Loucy (cell line): ENCODE data around the gene ANKRD10.

Experiments used
- EZH2phosphoT487 ChIP-seq: fragments of 200-600 bp; IDR thresholded peaks from 2 replicates; pipeline ENCODE4 v1.6.1; 2018; ENCODE audit warnings: antibody characterized with exemption, mild to moderate bottlenecking, moderate library complexity, borderline replicate concordance
- TF ChIP-seq, protein P1 (sequence below): fragments of 200-600 bp; sonication (generic); conservative IDR thresholded peaks from 2 replicates; pipeline ENCODE4 v1.5.1; 2014; ENCODE audit warnings: mild to moderate bottlenecking, antibody characterized with exemption, low read length

DNA sequence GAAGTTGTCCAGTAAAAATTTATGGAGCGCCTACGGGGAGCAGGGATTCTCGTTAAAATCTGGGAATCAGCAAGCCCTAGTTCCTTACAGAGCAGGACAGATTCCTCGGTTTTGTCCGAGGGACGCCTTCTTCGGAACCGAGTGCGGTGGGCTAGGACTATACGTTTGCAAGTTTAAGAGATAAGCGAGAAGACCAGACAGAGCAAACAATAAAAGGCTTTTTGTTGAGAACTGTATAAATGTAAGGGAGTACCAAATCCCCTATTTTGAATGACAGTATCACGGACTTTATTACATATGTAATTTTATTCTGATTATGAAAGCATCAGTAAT is 971 bp upstream of the ANKRD10 start:
- TF ChIP-seq, protein P1, sequence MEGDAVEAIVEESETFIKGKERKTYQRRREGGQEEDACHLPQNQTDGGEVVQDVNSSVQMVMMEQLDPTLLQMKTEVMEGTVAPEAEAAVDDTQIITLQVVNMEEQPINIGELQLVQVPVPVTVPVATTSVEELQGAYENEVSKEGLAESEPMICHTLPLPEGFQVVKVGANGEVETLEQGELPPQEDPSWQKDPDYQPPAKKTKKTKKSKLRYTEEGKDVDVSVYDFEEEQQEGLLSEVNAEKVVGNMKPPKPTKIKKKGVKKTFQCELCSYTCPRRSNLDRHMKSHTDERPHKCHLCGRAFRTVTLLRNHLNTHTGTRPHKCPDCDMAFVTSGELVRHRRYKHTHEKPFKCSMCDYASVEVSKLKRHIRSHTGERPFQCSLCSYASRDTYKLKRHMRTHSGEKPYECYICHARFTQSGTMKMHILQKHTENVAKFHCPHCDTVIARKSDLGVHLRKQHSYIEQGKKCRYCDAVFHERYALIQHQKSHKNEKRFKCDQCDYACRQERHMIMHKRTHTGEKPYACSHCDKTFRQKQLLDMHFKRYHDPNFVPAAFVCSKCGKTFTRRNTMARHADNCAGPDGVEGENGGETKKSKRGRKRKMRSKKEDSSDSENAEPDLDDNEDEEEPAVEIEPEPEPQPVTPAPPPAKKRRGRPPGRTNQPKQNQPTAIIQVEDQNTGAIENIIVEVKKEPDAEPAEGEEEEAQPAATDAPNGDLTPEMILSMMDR, result no peak
- TF ChIP-seq EZH2phosphoT487, result no peak
